SK-N-SH treated with all-trans-retinoic acid at 6 μM for 48 hours (cell line): ENCODE data around the gene ACACB.
A peak's percentile ranks its signal among the peaks of the same experiment; 100 is the strongest.

Experiments
- ATAC-seq: fragments of 200-7000 bp; cut with Tn5 transposase; 3 replicates; pipeline ENCODE4 v1.9.1; 2020; ENCODE audit warnings: mild to moderate bottlenecking, moderate library complexity
- BACH2 ChIP-seq: fragments of 250-450 bp; sonication (Bioruptor Pico); IDR thresholded peaks from 2 replicates; pipeline ENCODE4 v1.9.0; 2021; ENCODE audit warnings: mild to moderate bottlenecking, borderline replicate concordance
- CSDC2 ChIP-seq: fragments of 250-450 bp; sonication (Bioruptor Pico); IDR thresholded peaks from 2 replicates; pipeline ENCODE4 v1.5.0; 2020; ENCODE audit warnings: mild to moderate bottlenecking, moderate library complexity
- CSRNP3 ChIP-seq: fragments of 250-450 bp; sonication (Bioruptor Pico); IDR thresholded peaks from 2 replicates; pipeline ENCODE4 v1.5.1; 2021; ENCODE audit warnings: mild to moderate bottlenecking, moderate library complexity
- ESRRG ChIP-seq: fragments of 250-450 bp; sonication (Bioruptor Pico); IDR thresholded peaks from 2 replicates; pipeline ENCODE4 v1.6.1; 2021; ENCODE audit warnings: mild to moderate bottlenecking
- ISL1 ChIP-seq: fragments of 250-450 bp; sonication (Bioruptor Pico); IDR thresholded peaks from 2 replicates; pipeline ENCODE4 v2.1.2; 2022; ENCODE audit warnings: mild to moderate bottlenecking, moderate library complexity
- OSR1 ChIP-seq: fragments of 250-450 bp; sonication (Bioruptor Pico); IDR thresholded peaks from 2 replicates; pipeline ENCODE4 v1.8.0; 2022; ENCODE audit warnings: moderate library complexity, mild to moderate bottlenecking, inconsistent platforms
- PPARA ChIP-seq: fragments of 250-450 bp; sonication (Bioruptor Pico); IDR thresholded peaks from 2 replicates; pipeline ENCODE4 v1.5.0; 2020; ENCODE audit warnings: mild to moderate bottlenecking, borderline replicate concordance
- RARB ChIP-seq: fragments of 250-450 bp; sonication (Bioruptor Pico); IDR thresholded peaks from 2 replicates; pipeline ENCODE4 v1.8.0; 2021; ENCODE audit warnings: mild to moderate bottlenecking, moderate library complexity
- SNAI2 ChIP-seq: fragments of 250-450 bp; sonication (Bioruptor Pico); IDR thresholded peaks from 2 replicates; pipeline ENCODE4 v1.5.0; 2020; ENCODE audit warnings: mild to moderate bottlenecking, moderate library complexity
- TCF4 ChIP-seq: fragments of 250-450 bp; sonication (Bioruptor Pico); IDR thresholded peaks from 2 replicates; pipeline ENCODE4 v1.8.0; 2021; ENCODE audit warnings: mild to moderate bottlenecking, moderate library complexity, borderline replicate concordance
- TOX ChIP-seq: fragments of 250-450 bp; sonication (Bioruptor Pico); IDR thresholded peaks from 2 replicates; pipeline ENCODE4 v1.8.0; 2021; ENCODE audit warnings: mild to moderate bottlenecking, moderate library complexity, borderline replicate concordance
- TSHZ2 ChIP-seq: fragments of 250-450 bp; sonication (Bioruptor Pico); IDR thresholded peaks from 2 replicates; pipeline ENCODE4 v1.5.0; 2020; ENCODE audit warnings: mild to moderate bottlenecking, moderate library complexity
- ZC3H10 ChIP-seq: fragments of 250-450 bp; sonication (Bioruptor Pico); IDR thresholded peaks from 2 replicates; pipeline ENCODE4 v1.5.1; 2021; ENCODE audit warnings: mild to moderate bottlenecking, moderate library complexity
- ZFP30 ChIP-seq: fragments of 450-650 bp; formaldehyde crosslinking; IDR thresholded peaks from 2 replicates; pipeline ENCODE4 v1.5.0; 2022; ENCODE audit warnings: mild to moderate bottlenecking, moderate library complexity
- ZNF565 ChIP-seq: fragments of 450-650 bp; formaldehyde crosslinking; conservative IDR thresholded peaks from 2 replicates; pipeline ENCODE4 v1.5.0; 2020; ENCODE audit warnings: low read depth, mild to moderate bottlenecking, moderate library complexity
- ZNF70 ChIP-seq: fragments of 450-650 bp; formaldehyde crosslinking; IDR thresholded peaks from 2 replicates; pipeline ENCODE4 v1.5.0; 2020; ENCODE audit warnings: mild to moderate bottlenecking, moderate library complexity
- ZNF8 ChIP-seq: fragments of 450-650 bp; formaldehyde crosslinking; IDR thresholded peaks from 2 replicates; pipeline ENCODE4 v1.5.0; 2020; ENCODE audit warnings: mild to moderate bottlenecking, moderate library complexity
- TF ChIP-seq, protein P1 (sequence below): fragments of 250-450 bp; sonication (Bioruptor Pico); IDR thresholded peaks from 2 replicates; pipeline ENCODE4 v1.8.0; 2021; ENCODE audit warnings: low read depth, mild to moderate bottlenecking, moderate library complexity, borderline replicate concordance
- TF ChIP-seq, protein P2 (sequence below): fragments of 250-450 bp; sonication (Bioruptor Pico); IDR thresholded peaks from 2 replicates; pipeline ENCODE4 v1.8.0; 2020; ENCODE audit warnings: mild to moderate bottlenecking, moderate library complexity, borderline replicate concordance
- TF ChIP-seq, protein P3 (sequence below): fragments of 250-450 bp; sonication (Bioruptor Pico); IDR thresholded peaks from 2 replicates; pipeline ENCODE4 v1.5.1; 2020; ENCODE audit warnings: low read depth, mild to moderate bottlenecking, moderate library complexity

ACACB gene

GRCh38 chr12:109301643-109302168 is 185.3 kb downstream of the ACACB start:
- ATAC-seq, result no peak
- no peak for TF ChIP-seq TSHZ2 (CRISPR knock-in tag)
- TF ChIP-seq ESRRG (CRISPR knock-in tag), result no peak
- TF ChIP-seq ZC3H10 (CRISPR knock-in tag), result no peak
- no peak for TF ChIP-seq RARB (CRISPR knock-in tag)
- no peak for TF ChIP-seq PPARA (CRISPR knock-in tag)
- TF ChIP-seq ISL1 (CRISPR knock-in tag), result no peak
- no peak for TF ChIP-seq BACH2 (CRISPR knock-in tag)
- no peak for TF ChIP-seq CSRNP3 (CRISPR knock-in tag)
- no peak for TF ChIP-seq OSR1
- no peak for TF ChIP-seq ZNF8 (CRISPR knock-in tag)
- TF ChIP-seq, protein P1, sequence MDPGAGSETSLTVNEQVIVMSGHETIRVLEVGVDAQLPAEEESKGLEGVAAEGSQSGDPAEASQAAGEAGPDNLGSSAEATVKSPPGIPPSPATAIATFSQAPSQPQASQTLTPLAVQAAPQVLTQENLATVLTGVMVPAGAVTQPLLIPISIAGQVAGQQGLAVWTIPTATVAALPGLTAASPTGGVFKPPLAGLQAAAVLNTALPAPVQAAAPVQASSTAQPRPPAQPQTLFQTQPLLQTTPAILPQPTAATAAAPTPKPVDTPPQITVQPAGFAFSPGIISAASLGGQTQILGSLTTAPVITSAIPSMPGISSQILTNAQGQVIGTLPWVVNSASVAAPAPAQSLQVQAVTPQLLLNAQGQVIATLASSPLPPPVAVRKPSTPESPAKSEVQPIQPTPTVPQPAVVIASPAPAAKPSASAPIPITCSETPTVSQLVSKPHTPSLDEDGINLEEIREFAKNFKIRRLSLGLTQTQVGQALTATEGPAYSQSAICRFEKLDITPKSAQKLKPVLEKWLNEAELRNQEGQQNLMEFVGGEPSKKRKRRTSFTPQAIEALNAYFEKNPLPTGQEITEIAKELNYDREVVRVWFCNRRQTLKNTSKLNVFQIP, result no peak
- no peak for TF ChIP-seq TOX (CRISPR knock-in tag)

- ATAC-seq, result 0 out of 3 replicates have a peak, but pooled peaks have one; percentile 43
- no peak for TF ChIP-seq ISL1 (CRISPR knock-in tag)
- TF ChIP-seq ZC3H10 (CRISPR knock-in tag), result no peak
- TF ChIP-seq CSRNP3 (CRISPR knock-in tag), result no peak
- no peak for TF ChIP-seq TCF4 (CRISPR knock-in tag)
- TF ChIP-seq SNAI2 (CRISPR knock-in tag), result no peak
- TF ChIP-seq CSDC2 (CRISPR knock-in tag), result no peak
- no peak for TF ChIP-seq ZNF565 (CRISPR knock-in tag)
- no peak for TF ChIP-seq PPARA (CRISPR knock-in tag)
Observed at GRCh38 chr12:109302358-109302757, 186.0 kb downstream of the ACACB start.

DNA sequence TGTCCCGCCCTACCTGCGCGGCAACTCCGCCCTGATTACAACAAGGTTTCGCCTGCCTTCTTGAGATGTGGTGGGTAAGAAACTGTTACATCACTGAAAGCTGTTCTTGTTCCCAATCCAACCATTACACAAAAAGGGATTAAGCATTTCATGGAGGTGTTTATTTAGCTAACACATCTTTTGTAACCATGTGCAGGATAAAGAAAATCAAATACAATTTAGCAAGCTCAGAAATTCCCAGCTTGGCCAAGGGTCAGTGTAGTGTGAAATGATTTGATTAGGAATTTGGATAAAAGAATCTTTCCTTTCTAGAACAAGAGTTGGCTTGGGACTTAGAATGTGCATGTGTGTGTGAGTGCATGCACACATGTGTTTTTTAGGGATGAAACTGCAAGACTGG is 186.4 kb downstream of the ACACB start:
- TF ChIP-seq TSHZ2 (CRISPR knock-in tag) (no peak), ZNF8 (CRISPR knock-in tag) (no peak), SNAI2 (CRISPR knock-in tag) (no peak), ZFP30 (CRISPR knock-in tag) (no peak), CSRNP3 (CRISPR knock-in tag) (no peak), ZC3H10 (CRISPR knock-in tag) (no peak), ZNF565 (CRISPR knock-in tag) (no peak), ESRRG (CRISPR knock-in tag) (no peak), ZNF70 (CRISPR knock-in tag) (no peak), ISL1 (CRISPR knock-in tag) (no peak), RARB (CRISPR knock-in tag) (no peak)
- TF ChIP-seq, protein P2, sequence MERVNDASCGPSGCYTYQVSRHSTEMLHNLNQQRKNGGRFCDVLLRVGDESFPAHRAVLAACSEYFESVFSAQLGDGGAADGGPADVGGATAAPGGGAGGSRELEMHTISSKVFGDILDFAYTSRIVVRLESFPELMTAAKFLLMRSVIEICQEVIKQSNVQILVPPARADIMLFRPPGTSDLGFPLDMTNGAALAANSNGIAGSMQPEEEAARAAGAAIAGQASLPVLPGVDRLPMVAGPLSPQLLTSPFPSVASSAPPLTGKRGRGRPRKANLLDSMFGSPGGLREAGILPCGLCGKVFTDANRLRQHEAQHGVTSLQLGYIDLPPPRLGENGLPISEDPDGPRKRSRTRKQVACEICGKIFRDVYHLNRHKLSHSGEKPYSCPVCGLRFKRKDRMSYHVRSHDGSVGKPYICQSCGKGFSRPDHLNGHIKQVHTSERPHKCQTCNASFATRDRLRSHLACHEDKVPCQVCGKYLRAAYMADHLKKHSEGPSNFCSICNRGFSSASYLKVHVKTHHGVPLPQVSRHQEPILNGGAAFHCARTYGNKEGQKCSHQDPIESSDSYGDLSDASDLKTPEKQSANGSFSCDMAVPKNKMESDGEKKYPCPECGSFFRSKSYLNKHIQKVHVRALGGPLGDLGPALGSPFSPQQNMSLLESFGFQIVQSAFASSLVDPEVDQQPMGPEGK, result no peak
- TF ChIP-seq, protein P3, sequence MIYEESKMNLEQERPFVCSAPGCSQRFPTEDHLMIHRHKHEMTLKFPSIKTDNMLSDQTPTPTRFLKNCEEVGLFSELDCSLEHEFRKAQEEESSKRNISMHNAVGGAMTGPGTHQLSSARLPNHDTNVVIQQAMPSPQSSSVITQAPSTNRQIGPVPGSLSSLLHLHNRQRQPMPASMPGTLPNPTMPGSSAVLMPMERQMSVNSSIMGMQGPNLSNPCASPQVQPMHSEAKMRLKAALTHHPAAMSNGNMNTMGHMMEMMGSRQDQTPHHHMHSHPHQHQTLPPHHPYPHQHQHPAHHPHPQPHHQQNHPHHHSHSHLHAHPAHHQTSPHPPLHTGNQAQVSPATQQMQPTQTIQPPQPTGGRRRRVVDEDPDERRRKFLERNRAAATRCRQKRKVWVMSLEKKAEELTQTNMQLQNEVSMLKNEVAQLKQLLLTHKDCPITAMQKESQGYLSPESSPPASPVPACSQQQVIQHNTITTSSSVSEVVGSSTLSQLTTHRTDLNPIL (CRISPR knock-in tag), result no peak
- ATAC-seq, result no peak
